ENCODE measurements around the gene ITGAL.

ITGAL gene

DNA sequence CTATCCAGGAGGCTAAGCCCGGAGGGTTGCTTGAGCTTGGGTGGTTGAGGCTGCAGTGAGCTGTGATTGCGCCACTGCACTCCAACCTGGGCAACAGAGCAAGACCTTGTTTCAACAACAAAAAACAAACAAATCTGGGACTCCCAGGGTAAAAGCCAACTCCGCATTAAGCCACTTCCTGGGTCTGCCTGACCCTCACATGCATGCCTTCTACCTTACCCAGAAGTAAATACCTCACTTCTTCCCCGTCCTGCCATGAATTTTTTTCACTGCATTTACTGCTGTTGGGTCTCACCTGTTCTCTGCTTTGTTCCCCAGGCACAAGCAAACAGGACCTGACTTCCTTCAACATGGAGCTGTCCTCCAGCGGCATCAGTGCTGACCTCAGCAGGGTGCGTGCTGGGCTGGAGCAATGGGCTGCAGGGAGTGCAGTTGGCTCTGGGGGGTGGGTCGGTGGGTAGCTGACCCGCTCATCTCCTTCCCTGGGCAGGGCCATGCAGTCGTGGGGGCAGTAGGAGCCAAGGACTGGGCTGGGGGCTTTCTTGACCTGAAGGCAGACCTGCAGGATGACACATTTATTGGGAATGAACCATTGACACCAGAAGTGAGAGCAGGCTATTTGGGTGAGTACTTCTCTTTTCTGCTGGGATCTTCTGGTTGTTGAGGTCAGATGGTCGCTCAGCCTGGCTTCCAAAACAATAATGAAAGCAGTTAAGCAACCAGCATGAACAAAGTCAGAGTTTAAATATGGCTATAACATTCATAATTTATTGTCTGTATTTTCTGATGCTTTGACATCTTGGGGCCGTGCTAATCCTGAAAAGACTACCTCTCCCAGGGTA, 16.4 kb downstream of the ITGAL start:
- DNase-seq (ENCODE audit: extremely low spot score): peak; percentile 14
- POLR2A ChIA-PET: interaction anchor here (0.9 to 1.6 kb wide), 3 partner anchors 22 to 59 kb away, joined by 3 to 7 read pairs (median 4); partner anchors contain the start of gene DCTPP1
- TF ChIP-seq FOXA1 (IDR thresholded peaks at IDR 0.05) (no peak), FOXM1 (IDR thresholded peaks at IDR 0.05; ENCODE audit: borderline replicate concordance) (no peak), SP1 (IDR thresholded peaks at IDR 0.05) (no peak), BHLHE40 (IDR thresholded peaks at IDR 0.05; ENCODE audit: borderline replicate concordance) (no peak), ZNF384 (IDR thresholded peaks at IDR 0.05) (no peak), TARDBP (IDR thresholded peaks at IDR 0.05) (no peak)
- CTCF ChIA-PET: interaction anchor here (0.6 to 1.3 kb wide), 4 partner anchors 9 to 452 kb away, joined by 3 to 4 read pairs (median 4); partner anchors contain the start of gene DCTPP1

DNA sequence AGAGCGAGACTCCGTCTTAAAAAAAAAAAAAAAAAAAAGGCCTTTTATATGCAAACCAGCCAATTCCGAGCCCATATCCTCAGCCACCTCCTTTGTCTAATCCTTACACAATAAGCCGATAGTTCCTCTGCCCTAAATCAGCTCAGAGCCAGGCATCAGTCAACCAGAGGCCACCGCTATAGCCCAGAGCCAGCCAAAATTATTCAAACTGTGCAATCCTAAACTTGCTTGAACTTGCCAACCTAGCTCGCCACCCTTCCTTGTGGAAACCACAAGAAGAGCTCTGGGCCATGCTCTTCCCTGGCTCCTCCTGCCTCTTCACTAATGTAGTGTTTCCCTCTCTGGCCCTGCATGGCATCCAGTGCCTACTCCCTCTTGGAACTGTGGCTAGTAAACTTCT, 17.7 kb downstream of the ITGAL start:
- CTCF ChIA-PET: interaction anchor here (0.7 to 1.0 kb wide), 2 partner anchors 33 to 60 kb away, joined by 3 to 4 read pairs; partner anchors contain the start of gene DCTPP1
- DNase-seq (ENCODE audit: extremely low spot score): peak; percentile 8
- POLR2A ChIA-PET: interaction anchor here (0.7 to 1.0 kb wide), 2 partner anchors 44 to 120 kb away, joined by 3 read pairs; partner anchors contain the start of genes ZNF689 and ZNF747
- TF ChIP-seq FOXK2 (IDR thresholded peaks at IDR 0.05) (no peak), HDGF (IDR thresholded peaks at IDR 0.05; ENCODE audit: borderline replicate concordance) (no peak), ELF4 (IDR thresholded peaks at IDR 0.05) (no peak), ARNT (IDR thresholded peaks at IDR 0.05) (no peak), FOXM1 (IDR thresholded peaks at IDR 0.05; ENCODE audit: borderline replicate concordance) (no peak)

DNA sequence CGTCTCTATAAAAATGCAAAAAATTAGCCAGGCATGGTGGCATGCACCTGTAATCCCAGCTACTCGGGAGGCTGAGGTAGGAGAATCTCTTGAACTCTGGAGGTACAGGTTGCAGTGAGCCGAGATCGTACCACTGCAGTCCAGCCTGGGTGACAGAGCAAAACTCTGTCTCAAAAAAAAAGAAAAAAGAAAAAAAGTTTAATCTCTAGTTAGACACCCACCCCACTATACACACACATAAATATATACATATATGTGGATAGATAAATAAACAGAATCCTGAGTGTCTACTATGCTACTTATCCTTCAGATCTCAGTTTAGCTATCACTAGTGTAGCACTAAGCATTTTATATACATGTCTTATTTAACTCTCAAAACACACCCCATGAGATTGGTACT, 18.7 kb downstream of the ITGAL start:
- ChIA-PET POLR2A (interaction anchor here (0.6 to 1.0 kb wide), 2 partner anchors 34 to 119 kb away, joined by 3 read pairs; partner anchors contain the start of gene ZNF689), CTCF (interaction anchor here (1.0 kb wide), 1 partner anchor 34 kb away, joined by 4 read pairs; no protein-coding TSS in a partner anchor)
- TF ChIP-seq, protein P1, sequence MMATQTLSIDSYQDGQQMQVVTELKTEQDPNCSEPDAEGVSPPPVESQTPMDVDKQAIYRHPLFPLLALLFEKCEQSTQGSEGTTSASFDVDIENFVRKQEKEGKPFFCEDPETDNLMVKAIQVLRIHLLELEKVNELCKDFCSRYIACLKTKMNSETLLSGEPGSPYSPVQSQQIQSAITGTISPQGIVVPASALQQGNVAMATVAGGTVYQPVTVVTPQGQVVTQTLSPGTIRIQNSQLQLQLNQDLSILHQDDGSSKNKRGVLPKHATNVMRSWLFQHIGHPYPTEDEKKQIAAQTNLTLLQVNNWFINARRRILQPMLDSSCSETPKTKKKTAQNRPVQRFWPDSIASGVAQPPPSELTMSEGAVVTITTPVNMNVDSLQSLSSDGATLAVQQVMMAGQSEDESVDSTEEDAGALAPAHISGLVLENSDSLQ (IDR thresholded peaks at IDR 0.05): no peak
- TF ChIP-seq L3MBTL2 (conservative IDR thresholded peaks at IDR 0.05): no peak
- no peak for TF ChIP-seq ELF4 (IDR thresholded peaks at IDR 0.05)
- TF ChIP-seq NFRKB (IDR thresholded peaks at IDR 0.05): no peak
- no peak for TF ChIP-seq CTBP1 (IDR thresholded peaks at IDR 0.05; ENCODE audit: borderline replicate concordance)
- no peak for TF ChIP-seq FOXA1 (IDR thresholded peaks at IDR 0.05)
- TF ChIP-seq SP1 (IDR thresholded peaks at IDR 0.05): no peak
- DNase-seq (ENCODE audit: extremely low spot score): no peak

DNA sequence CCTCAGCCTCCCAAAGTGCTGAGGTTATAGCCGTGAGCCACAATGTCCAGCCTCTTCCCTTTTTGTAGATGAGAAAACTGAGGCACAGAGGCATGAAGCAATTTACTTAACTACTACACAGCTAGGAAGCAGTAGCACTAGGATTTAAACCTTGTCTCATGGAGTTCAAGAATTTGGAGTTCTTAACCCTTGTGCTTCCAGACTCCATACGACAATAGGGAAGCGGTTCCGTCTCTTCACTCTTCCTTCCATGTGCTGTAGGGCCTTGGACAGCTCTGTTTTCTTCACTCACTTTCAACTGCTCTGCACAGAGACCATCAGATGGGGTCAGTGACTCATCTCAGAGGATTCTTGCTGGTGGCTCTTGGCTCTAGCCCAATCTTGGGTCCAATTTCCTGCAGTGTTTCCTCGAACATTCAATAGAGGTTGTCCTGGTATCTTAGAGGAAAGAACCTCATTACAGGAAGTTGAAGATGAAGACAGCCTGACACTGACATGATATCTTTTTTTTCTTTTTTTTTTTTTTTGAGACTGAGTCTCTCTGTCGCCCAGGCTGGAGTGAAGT, 19.3 kb downstream of the ITGAL start:
- DNase-seq (ENCODE audit: extremely low spot score): peak; percentile 22
- TF ChIP-seq FOXK2 (IDR thresholded peaks at IDR 0.05) (no peak), FOXM1 (IDR thresholded peaks at IDR 0.05; ENCODE audit: borderline replicate concordance) (no peak), ELF4 (IDR thresholded peaks at IDR 0.05) (no peak), BHLHE40 (IDR thresholded peaks at IDR 0.05; ENCODE audit: borderline replicate concordance) (no peak), SP1 (IDR thresholded peaks at IDR 0.05) (no peak), ARNT (IDR thresholded peaks at IDR 0.05) (no peak), CTBP1 (IDR thresholded peaks at IDR 0.05; ENCODE audit: borderline replicate concordance) (no peak), NFRKB (IDR thresholded peaks at IDR 0.05) (no peak), TARDBP (IDR thresholded peaks at IDR 0.05) (no peak), L3MBTL2 (conservative IDR thresholded peaks at IDR 0.05) (no peak), LEF1 (IDR thresholded peaks at IDR 0.05; ENCODE audit: borderline replicate concordance) (no peak), FOXA1 (IDR thresholded peaks at IDR 0.05) (no peak)
- TF ChIP-seq, protein P1 (IDR thresholded peaks at IDR 0.05): no peak
- ChIA-PET POLR2A (interaction anchor here (0.6 kb wide), 1 partner anchor 34 kb away, joined by 3 read pairs; no protein-coding TSS in a partner anchor), CTCF (no interaction called here)

DNA sequence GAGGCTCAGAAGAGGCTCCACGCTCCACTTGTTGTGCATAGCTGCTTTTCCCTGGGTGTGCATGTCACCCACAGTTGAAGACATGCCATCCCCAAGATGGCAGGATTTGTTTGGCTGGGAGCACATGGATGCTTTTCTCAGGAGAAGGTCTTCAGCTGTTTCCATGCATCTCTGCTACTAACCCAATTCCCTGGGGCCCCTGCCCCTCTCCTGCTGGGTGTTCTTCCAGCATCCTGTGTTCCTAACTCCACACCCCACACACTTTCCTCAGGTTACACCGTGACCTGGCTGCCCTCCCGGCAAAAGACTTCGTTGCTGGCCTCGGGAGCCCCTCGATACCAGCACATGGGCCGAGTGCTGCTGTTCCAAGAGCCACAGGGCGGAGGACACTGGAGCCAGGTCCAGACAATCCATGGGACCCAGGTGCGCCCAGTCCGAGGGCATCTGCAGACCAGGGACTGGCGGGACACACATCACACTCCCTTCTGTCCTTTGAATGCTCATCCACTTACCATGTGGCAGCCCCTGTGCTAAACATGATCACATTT, 21.5 kb downstream of the ITGAL start:
- TF ChIP-seq BHLHE40 (IDR thresholded peaks at IDR 0.05; ENCODE audit: borderline replicate concordance) (no peak), L3MBTL2 (conservative IDR thresholded peaks at IDR 0.05) (peak; percentile 35; the same call in 1 of the 2 replicates)
- CTCF ChIA-PET: interaction anchor here (0.7 to 1.4 kb wide), 2 partner anchors 14 to 17 kb away, joined by 3 read pairs; no protein-coding TSS in a partner anchor
- no peak for DNase-seq (ENCODE audit: extremely low spot score)
- POLR2A ChIA-PET: interaction anchor here (1.4 kb wide), 1 partner anchor 41 kb away, joined by 4 read pairs; the partner anchor contains the start of gene ZNF747

DNA sequence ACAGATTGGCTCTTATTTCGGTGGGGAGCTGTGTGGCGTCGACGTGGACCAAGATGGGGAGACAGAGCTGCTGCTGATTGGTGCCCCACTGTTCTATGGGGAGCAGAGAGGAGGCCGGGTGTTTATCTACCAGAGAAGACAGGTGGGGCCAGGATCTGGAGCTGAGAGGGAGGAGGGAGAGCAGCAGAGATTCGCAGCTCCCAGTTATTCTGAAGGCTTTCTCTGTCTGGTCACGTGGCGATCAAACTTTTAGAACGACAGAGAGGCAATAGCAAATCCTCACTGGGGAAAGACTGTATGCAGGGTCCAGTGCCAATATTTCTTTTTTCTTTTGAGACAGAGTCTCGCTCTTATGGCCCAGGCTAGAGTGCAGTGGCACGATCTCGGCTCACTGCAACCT, 22.2 kb downstream of the ITGAL start:
- POLR2A ChIA-PET: interaction anchor here (1.4 kb wide), 1 partner anchor 40 kb away, joined by 4 read pairs; the partner anchor contains the start of gene ZNF747
- DNase-seq (ENCODE audit: extremely low spot score): no peak

More for the DNA sequence above, 22.2 kb downstream of the ITGAL start:
- TF ChIP-seq ARNT (IDR thresholded peaks at IDR 0.05) (no peak), ELF4 (IDR thresholded peaks at IDR 0.05) (no peak), FOXK2 (IDR thresholded peaks at IDR 0.05) (no peak)
- TF ChIP-seq, protein P1 (IDR thresholded peaks at IDR 0.05): no peak
- CTCF ChIA-PET: interaction anchor here (0.7 to 1.4 kb wide), 2 partner anchors 14 to 17 kb away, joined by 3 read pairs; no protein-coding TSS in a partner anchor
